Measurements from ENCODE around the gene SCRN2.
A peak's percentile ranks its signal among the peaks of the same experiment; 100 is the strongest.

SCRN2 gene

DNA sequence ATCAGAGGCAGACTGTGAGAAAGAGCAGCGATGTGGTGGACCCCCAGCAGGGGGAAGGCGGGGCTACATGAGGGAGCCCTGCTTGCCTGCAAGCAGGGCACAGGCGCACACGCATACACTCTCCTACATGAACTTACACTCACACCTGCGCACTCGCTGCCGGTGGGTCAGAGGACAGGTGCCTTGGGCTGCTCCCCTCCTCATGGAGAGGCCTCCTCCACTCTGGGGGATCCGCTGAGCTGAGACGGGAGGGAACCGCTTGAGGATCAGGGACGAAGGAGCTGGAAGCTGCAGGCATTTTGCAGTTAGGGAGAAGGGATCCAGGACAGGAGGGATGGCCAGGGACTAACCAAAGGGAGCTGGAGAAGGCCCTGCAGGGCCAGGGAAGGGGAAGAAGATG lies 33.7 kb downstream of the SCRN2 start:
- no peak for DNase-seq (ENCODE audit: low read depth in 3 of 3, low spot score in 1 of 3)

- no peak for DNase-seq (ENCODE audit: low read depth in 3 of 3, low spot score in 1 of 3)
These were observed 34.2 kb downstream of the SCRN2 start for GRCh38 chr17:47806913-47807255.

DNA sequence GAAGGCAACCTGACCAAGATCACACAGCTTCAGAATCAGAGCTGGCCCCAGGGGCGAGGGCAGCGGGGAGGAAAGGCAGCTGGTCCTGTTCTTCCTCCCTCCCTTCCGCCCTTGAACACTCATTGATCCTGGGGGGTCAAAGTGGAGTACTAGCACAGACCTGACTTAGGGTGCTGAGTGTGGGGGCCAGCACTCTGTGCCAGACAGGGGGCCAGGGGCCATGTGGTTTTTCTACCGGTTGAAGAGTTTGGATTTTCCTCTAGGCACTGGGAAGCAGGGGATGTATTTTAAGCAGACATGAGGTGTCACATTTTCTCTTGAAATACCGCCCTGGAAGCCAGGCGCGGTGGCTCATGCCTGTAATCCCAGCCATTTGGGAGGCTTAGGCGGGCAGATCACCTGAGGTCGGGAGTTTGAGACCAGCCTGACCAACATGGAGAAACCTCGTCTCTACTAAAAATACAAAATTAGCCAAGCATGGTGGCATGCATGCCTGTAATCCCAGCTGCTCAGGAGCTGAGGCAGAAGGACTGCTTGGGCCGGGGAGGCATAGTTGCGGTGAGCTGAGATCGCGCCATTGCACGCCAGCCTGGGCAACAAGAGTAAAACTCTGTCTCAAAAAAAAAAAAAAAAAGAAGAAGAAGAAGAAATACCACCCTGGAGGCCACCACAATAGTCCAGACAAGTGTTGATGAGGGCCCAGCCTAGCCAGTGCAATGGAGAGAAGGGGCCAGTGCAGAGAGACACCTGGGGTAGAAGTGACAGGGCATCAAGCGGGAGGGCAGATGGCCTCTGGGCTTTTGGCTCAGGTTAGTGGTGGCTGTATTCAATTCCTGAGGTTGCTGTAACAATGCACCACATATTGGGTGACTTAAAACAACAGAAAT lies 34.8 kb downstream of the SCRN2 start:
- DNase-seq (ENCODE audit: low read depth in 3 of 3, low spot score in 1 of 3): no peak

- no peak for DNase-seq (ENCODE audit: low read depth in 3 of 3, low spot score in 1 of 3)
These were observed 36.6 kb downstream of the SCRN2 start for GRCh38 chr17:47804461-47804860.

- DNase-seq (ENCODE audit: low read depth in 3 of 3, low spot score in 1 of 3): no peak
These were observed 37.3 kb downstream of the SCRN2 start for GRCh38 chr17:47803751-47804150.

DNA sequence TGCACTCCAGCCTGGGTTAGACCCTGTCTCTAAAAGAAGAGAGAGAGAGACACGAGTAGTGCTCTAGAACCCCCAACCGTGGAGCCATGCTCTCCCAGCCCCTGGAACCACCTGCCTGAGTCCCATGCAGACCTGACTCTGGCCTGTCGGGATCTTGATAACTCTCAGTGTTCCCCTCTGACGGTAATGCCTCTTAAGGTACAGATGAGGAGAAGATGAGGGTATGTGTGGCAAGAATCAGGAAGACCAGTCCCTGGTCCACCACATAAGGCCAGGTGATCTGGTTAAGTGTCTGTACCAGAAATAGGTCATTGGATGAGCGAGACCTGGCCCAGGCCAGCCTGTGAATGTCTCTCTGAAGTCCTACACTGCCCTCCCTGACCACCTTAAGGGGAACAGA lies 37.9 kb downstream of the SCRN2 start:
- no peak for DNase-seq (ENCODE audit: low read depth in 3 of 3, low spot score in 1 of 3)

DNA sequence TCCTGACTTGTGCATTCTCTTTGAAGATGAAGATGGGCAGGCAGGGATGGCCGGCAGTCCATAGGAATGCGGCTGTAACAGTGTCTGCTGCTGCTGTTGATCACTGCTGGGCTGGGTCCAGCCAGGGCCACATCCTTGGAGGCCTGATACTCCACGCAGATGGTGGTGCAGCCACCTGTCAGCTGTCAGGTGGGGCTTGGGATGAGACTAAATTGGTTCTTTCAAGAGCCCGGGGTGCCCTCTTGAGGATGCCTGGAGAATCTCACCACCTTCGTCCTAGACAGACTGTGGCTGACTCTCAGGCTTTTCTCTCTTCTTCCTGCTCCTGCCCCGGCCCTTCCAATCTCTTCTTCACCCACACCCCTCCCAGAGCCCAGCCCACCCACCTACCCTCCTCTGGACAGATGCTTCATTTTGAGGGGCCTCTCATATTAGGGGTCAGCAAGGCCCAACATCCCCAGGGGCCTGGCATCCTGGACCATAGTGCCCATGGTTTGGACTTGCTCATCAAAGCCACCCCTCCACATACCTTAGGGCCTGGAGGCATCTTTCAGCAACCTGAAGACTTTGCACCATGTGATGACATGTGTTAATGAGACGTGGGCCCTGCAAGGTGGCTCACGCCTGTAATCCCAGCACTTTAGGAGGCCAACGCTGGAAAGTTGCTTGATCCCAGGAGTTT lies 38.6 kb downstream of the SCRN2 start:
- DNase-seq (ENCODE audit: low read depth in 3 of 3, low spot score in 1 of 3): peak in 2 of 3 donors; percentile 10 to 37

- no peak for DNase-seq (ENCODE audit: low read depth in 3 of 3, low spot score in 1 of 3)
These were observed 39.2 kb downstream of the SCRN2 start for GRCh38 chr17:47801906-47802305.

- no peak for DNase-seq (ENCODE audit: low read depth in 3 of 3, low spot score in 1 of 3)
These were observed 39.8 kb downstream of the SCRN2 start for GRCh38 chr17:47801176-47801765.

- DNase-seq (ENCODE audit: low read depth in 3 of 3, low spot score in 1 of 3): no peak
These were observed 40.4 kb downstream of the SCRN2 start for GRCh38 chr17:47800686-47801085.

GRCh38 chr17:47797797-47798196 lies 43.3 kb downstream of the SCRN2 start:
- DNase-seq (ENCODE audit: low read depth in 3 of 3, low spot score in 1 of 3): no peak

DNA sequence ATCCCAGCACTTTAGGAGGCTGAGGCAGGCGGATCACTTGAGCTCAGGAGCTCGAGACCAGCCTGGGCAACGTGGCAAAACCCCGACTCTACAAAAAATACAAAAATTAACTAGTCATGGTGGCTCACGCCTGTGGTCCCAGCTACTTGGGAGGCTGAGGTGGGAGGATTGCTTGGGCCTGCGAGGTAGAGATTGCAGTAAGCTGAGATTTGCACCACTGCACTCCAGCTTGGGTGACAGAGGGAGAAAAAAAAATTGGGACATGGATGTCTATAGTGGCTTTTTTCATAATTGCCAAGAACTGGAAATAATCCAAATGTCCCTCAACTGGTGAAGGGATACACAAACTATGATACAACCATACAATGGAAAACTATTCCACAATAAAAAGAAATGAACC lies 48.1 kb downstream of the SCRN2 start:
- DNase-seq (ENCODE audit: low read depth in 3 of 3, low spot score in 1 of 3): no peak

DNA sequence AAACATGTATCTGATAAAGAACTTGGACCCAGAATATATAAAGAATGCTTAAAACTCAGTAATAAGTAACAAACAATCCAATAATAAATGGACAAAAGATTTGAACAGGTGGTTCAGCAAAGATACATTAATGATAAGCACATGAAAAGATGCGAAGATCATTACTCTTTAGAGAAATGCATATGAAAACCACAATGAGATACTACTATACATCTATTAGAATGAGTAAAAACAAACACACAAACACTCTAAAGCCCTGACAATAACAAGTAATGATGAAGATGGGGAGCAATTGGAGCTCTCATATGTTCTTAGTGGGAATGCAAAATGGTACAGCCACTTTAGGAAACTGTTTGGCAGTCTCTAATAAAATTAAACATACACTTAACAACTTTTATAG lies 48.6 kb downstream of the SCRN2 start:
- no peak for DNase-seq (ENCODE audit: low read depth in 3 of 3, low spot score in 1 of 3)

DNA sequence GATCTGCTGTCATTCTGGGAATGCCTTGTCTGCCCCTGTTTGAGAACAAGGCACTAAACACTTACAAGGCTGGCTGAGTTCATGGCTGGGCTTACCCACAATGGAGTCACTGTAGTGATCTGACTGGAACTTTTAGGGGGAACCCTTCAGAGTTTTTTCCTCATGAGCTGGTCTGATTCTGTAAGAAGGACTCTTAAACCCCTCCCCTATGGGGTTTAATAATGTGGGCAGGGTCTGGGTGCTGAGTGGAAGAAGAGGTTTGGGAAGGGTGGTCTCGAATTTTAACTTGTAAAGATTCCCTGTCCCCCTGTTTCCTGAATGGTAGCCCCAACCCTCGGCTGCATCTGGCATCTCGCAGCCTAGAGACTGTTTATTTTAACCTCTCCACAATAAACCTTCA lies 50.0 kb downstream of the SCRN2 start:
- DNase-seq (ENCODE audit: low read depth in 3 of 3, low spot score in 1 of 3): no peak

DNA sequence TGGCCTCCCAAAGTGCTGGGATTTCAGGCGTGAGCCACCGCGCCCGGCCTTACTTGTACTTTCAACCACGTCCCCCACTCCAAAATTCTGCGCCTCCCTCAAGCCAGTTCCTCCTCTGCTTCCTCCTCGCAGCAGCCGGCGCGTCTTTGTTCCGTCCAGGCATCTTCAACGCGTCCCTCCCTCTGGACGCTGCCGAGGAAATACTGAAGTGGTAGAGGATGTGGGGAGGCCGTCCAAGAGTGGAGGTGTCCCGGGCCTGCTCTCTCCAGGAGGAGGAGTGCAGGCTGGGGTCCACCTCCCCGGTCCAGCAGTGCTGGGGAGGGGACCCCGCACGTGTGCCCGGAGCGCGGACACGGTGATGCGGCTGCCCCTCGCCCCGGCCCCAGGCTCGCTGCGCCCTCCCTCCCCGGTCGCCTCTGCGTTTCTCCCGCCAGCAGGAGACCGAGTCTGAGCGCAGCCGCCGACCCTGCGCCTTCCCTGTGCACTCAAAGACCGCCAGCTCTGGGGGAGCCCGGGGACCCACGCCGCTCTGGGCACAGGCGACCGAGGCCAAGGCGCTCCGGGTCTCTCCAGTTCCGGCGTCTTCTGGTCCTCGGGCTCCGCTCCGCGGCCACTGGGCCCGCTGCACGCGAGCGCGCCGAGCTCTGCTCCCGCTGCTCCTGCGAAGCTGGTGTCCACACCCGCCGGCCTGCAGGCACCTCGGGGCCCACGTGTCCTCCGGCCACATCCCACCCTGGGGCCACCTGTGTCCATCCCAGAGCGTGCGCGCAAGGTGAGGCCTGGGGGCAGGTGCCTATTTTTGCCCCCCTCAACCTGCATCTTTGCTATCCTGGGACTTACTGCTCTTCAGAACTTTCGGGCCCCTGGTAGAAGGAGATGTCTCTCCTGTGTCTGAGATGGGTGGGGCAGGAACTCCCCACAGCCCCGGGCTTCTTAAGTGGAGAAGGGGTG lies 51.2 kb downstream of the SCRN2 start:
- peak in 2 of 3 donors; percentile 20 to 47 for DNase-seq (ENCODE audit: low read depth in 3 of 3, low spot score in 1 of 3)

Data from stimulated activated CD4-positive, alpha-beta T cell treated with anti-CD3 and anti-CD28 coated beads, TNF-alpha, amount 100 ng/mL, for 1 hour (primary cell).